Measurements from ENCODE around the gene TENM3.

DNA sequence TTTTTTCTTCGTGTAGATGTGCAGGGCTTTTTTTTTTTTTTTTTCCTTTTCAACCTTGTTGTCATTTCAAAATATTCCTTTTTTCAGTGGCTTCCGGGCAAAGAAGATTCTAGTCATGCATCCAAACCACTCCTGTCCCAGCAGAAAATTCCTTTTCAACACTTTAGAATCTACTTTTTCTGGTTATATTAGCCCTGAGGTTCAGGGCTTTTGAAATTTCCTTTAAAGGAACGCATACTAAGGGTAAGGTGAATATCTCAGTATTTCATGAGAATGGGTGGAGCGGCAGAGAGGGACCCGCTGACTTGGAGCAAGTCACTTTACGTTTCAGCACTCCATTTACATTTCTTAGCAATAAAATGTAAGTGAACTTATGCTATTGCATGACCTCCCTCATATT lies 15.6 kb upstream of the TENM3 start:
- TF ChIP-seq, protein P1, sequence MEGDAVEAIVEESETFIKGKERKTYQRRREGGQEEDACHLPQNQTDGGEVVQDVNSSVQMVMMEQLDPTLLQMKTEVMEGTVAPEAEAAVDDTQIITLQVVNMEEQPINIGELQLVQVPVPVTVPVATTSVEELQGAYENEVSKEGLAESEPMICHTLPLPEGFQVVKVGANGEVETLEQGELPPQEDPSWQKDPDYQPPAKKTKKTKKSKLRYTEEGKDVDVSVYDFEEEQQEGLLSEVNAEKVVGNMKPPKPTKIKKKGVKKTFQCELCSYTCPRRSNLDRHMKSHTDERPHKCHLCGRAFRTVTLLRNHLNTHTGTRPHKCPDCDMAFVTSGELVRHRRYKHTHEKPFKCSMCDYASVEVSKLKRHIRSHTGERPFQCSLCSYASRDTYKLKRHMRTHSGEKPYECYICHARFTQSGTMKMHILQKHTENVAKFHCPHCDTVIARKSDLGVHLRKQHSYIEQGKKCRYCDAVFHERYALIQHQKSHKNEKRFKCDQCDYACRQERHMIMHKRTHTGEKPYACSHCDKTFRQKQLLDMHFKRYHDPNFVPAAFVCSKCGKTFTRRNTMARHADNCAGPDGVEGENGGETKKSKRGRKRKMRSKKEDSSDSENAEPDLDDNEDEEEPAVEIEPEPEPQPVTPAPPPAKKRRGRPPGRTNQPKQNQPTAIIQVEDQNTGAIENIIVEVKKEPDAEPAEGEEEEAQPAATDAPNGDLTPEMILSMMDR (IDR thresholded peaks at IDR 0.05) = no peak
- no peak for TF ChIP-seq POLR2A (IDR thresholded peaks at IDR 0.05)

Data from testis (tissue), 2 donors.